ENCODE measurements around the gene ADCY2. TPM values are rescaled to one million over a fixed set of nuclear protein-coding genes. Genes with fewer than 3 reads are reported as not detected.

ADCY2 gene
- 51.8 TPM for polyA plus RNA-seq (ENCODE audit: insufficient read length)

- DNase-seq (ENCODE audit: low read depth), result no peak
Observed at GRCh38 chr5:7395947-7396712, at the start of gene ADCY2. Gene ADCY2, plus strand, starts transcription at chr5:7396138. Its CDS starts 159 bp downstream, at chr5:7396297.

- no peak for DNase-seq (ENCODE audit: low read depth)
Observed at GRCh38 chr5:7347377-7347776, 48.6 kb upstream of the ADCY2 start.

GRCh38 chr5:7348168-7348854 lies 47.6 kb upstream of the ADCY2 start:
- no peak for DNase-seq (ENCODE audit: low read depth)

GRCh38 chr5:7361593-7361992 lies 34.3 kb upstream of the ADCY2 start:
- no peak for DNase-seq (ENCODE audit: low read depth)

- no peak for DNase-seq (ENCODE audit: low read depth)
Observed at GRCh38 chr5:7363067-7363677, 32.8 kb upstream of the ADCY2 start.

- DNase-seq (ENCODE audit: low read depth), result no peak
Observed at GRCh38 chr5:7364226-7364875, 31.6 kb upstream of the ADCY2 start.

GRCh38 chr5:7367780-7368179 lies 28.2 kb upstream of the ADCY2 start:
- DNase-seq (ENCODE audit: low read depth), result no peak

- DNase-seq (ENCODE audit: low read depth), result no peak
Observed at GRCh38 chr5:7372399-7372798, 23.5 kb upstream of the ADCY2 start.

- no peak for DNase-seq (ENCODE audit: low read depth)
Observed at GRCh38 chr5:7374186-7374585, 21.8 kb upstream of the ADCY2 start.

GRCh38 chr5:7375457-7375856 lies 20.5 kb upstream of the ADCY2 start:
- no peak for DNase-seq (ENCODE audit: low read depth)

- no peak for DNase-seq (ENCODE audit: low read depth)
Observed at GRCh38 chr5:7376871-7377270, 19.1 kb upstream of the ADCY2 start.

- DNase-seq (ENCODE audit: low read depth), result no peak
Observed at GRCh38 chr5:7377761-7378160, 18.2 kb upstream of the ADCY2 start.

GRCh38 chr5:7382588-7382987 lies 13.3 kb upstream of the ADCY2 start:
- DNase-seq (ENCODE audit: low read depth), result no peak

- DNase-seq (ENCODE audit: low read depth), result no peak
Observed at GRCh38 chr5:7385681-7386080, 10.3 kb upstream of the ADCY2 start.

GRCh38 chr5:7388553-7388952 lies 7.4 kb upstream of the ADCY2 start:
- no peak for DNase-seq (ENCODE audit: low read depth)

- no peak for DNase-seq (ENCODE audit: low read depth)
Observed at GRCh38 chr5:7391215-7391614, 4.7 kb upstream of the ADCY2 start.

- DNase-seq (ENCODE audit: low read depth), result no peak
Observed at GRCh38 chr5:7391814-7392692, 3.9 kb upstream of the ADCY2 start.

GRCh38 chr5:7392693-7393024 lies 3.3 kb upstream of the ADCY2 start:
- DNase-seq (ENCODE audit: low read depth), result no peak

GRCh38 chr5:7393921-7394799 lies 1.8 kb upstream of the ADCY2 start:
- DNase-seq (ENCODE audit: low read depth), result no peak

GRCh38 chr5:7394889-7395431 lies 978 bp upstream of the ADCY2 start:
- DNase-seq (ENCODE audit: low read depth), result no peak

Data from forelimb muscle (tissue), 1 donor.